HCT116 (cell line): ENCODE results near the gene AAR2. TPM values are rescaled to one million over a fixed set of nuclear protein-coding genes. Genes with fewer than 3 reads are reported as not detected.

Experiments used
- ATAC-seq: fragments of 200-7000 bp; cut with Tn5 transposase; 2 replicates; pipeline ENCODE4 v1.9.1; 2020; ENCODE audit warnings: mild to moderate bottlenecking, moderate library complexity
- BruUV-seq: library from RNA; stranded (reverse); fragments of 400-500 nt; replicated peaks from 2 replicates; lab custom pipeline; 2021; lab: Mats Ljungman, UMichigan
- CTCF ChIA-PET: fragments of 300-600 bp; sonication (Branson Sonifier 250); formaldehyde crosslinking; loops from one replicate; lab custom pipeline; 2021; ENCODE audit warnings: antibody characterized with exemption; lab: Charles Lee
- POLR2A ChIA-PET: fragments of 300-600, 350-600 bp; sonication (Branson Sonifier 250); formaldehyde crosslinking; loops from one replicate; lab custom pipeline; 2021; ENCODE audit warnings: antibody characterized with exemption; lab: Charles Lee
- RAD21 ChIA-PET, 2 experiments: fragments of 300-600 bp; sonication (Branson Sonifier 250); formaldehyde crosslinking; loops; one replicate each; lab custom pipeline; 2023; ENCODE audit warnings: low total read pairs in 2 of 2; ENCODE audit not compliant: uncharacterized antibody in 2 of 2, unreplicated experiment in 2 of 2, low non-redundant PET in 1 of 2; lab: Charles Lee
- DNase-seq: peaks from one replicate; pipeline ENCODE4 v3.0.0-alpha.2; 2010; ENCODE audit warnings: low read depth, low spot score
- H2AFZ ChIP-seq: fragments of 200-600 bp; shearing (Covaris generic), sonication (generic); 2 replicates; pipeline ENCODE4 v1.6.1; 2017; ENCODE audit warnings: low read depth, mixed run types, mixed read lengths, antibody characterized with exemption, low read length; ENCODE audit not compliant: poor library complexity, severe bottlenecking
- H3K27ac ChIP-seq: 2 replicates; pipeline ENCODE4 v1.5.1; 2012; ENCODE audit warnings: low read depth, low read length
- H3K27me3 ChIP-seq: fragments of 200-600 bp; sonication (generic); 2 replicates; pipeline ENCODE4 v1.6.1; 2016; ENCODE audit warnings: mixed run types, low read length, mixed read lengths; ENCODE audit not compliant: insufficient read depth
- H3K36me3 ChIP-seq, 2 experiments: fragments of 200-500 bp in 1 of 2; fragments of 200-600 bp in 1 of 2; sonication (Bioruptor generic) in 1 of 2; sonication (generic) in 1 of 2; 2 replicates each; pipeline versions ENCODE4 v1.5.1 to v1.6.1; 2014 to 2016; ENCODE audit warnings: low read length in 2 of 2, inconsistent platforms in 1 of 2, mixed read lengths in 1 of 2, mixed run types in 1 of 2; ENCODE audit not compliant: insufficient read depth in 2 of 2, control insufficient read depth in 1 of 2
- H3K4me1 ChIP-seq, 2 experiments: fragments of 200-600 bp in 1 of 2; sonication (generic) in 1 of 2; 2 replicates each; pipeline versions ENCODE4 v1.5.1 to v1.6.1; 2012 to 2017; ENCODE audit warnings: low read length in 2 of 2, inconsistent platforms in 1 of 2, mild to moderate bottlenecking in 1 of 2, mixed read lengths in 1 of 2, mixed run types in 1 of 2, moderate library complexity in 1 of 2; ENCODE audit not compliant: insufficient read depth in 2 of 2, control insufficient read depth in 1 of 2
- H3K4me2 ChIP-seq: fragments of 200-600 bp; sonication (generic); 2 replicates; pipeline ENCODE4 v1.6.1; 2017; ENCODE audit warnings: mixed run types, low read length, mixed read lengths
- H3K4me3 ChIP-seq, 2 experiments: fragments of 200-600 bp in 1 of 2; sonication (generic) in 1 of 2; replicated peaks in 1 of 2; 2 replicates each; pipeline ENCODE4 v1.5.1; 2011 to 2016; ENCODE audit warnings: low read length in 2 of 2, control low read depth in 1 of 2, low read depth in 1 of 2, mild to moderate bottlenecking in 1 of 2, mixed read lengths in 1 of 2, mixed run types in 1 of 2
- H3K79me2 ChIP-seq: fragments of 200-600 bp; sonication (generic); 2 replicates; pipeline ENCODE4 v1.6.1; 2017; ENCODE audit warnings: mild to moderate bottlenecking, mixed run types, low read length, moderate library complexity, mixed read lengths; ENCODE audit not compliant: insufficient read depth
- H3K9ac ChIP-seq: fragments of 200-600 bp; sonication (generic); 2 replicates; pipeline ENCODE4 v1.6.1; 2016; ENCODE audit warnings: low read length, mixed read lengths
- H3K9me2 ChIP-seq: fragments of 200-600 bp; sonication (generic), shearing (Covaris generic); 2 replicates; pipeline ENCODE4 v1.6.1; 2017; ENCODE audit warnings: mixed run types, mild to moderate bottlenecking, moderate library complexity; ENCODE audit not compliant: insufficient read depth
- H3K9me3 ChIP-seq, 2 experiments: fragments of 200-500 bp in 1 of 2; fragments of 200-600 bp in 1 of 2; sonication (Bioruptor generic) in 1 of 2; sonication (generic) in 1 of 2; 2 replicates each; pipeline ENCODE4 v1.6.1; 2014 to 2017; ENCODE audit warnings: low read length in 2 of 2, mixed read lengths in 2 of 2, inconsistent platforms in 1 of 2, low read depth in 1 of 2, mild to moderate bottlenecking in 1 of 2, mixed run types in 1 of 2, moderate library complexity in 1 of 2; ENCODE audit not compliant: control insufficient read depth in 1 of 2, insufficient read depth in 1 of 2
- H4K20me1 ChIP-seq: fragments of 200-600 bp; sonication (generic), shearing (Covaris generic); 2 replicates; pipeline ENCODE4 v1.6.1; 2017; ENCODE audit warnings: mixed run types, mild to moderate bottlenecking, moderate library complexity; ENCODE audit not compliant: insufficient read depth
- CBX3 ChIP-seq: IDR thresholded peaks from 2 replicates; pipeline ENCODE4 v1.6.1; 2012; ENCODE audit warnings: low read depth
- EGR1 ChIP-seq: IDR thresholded peaks from 2 replicates; pipeline ENCODE4 v1.6.1; 2012; ENCODE audit warnings: low read depth
- EZH2phosphoT487 ChIP-seq: fragments of 200-600 bp; IDR thresholded peaks from 2 replicates; pipeline ENCODE4 v1.6.1; 2018; ENCODE audit warnings: antibody characterized with exemption, borderline replicate concordance
- RAD21 ChIP-seq: IDR thresholded peaks from 2 replicates; pipeline ENCODE4 v1.6.1; 2012; ENCODE audit warnings: low read depth, mild to moderate bottlenecking
- SIN3A ChIP-seq: IDR thresholded peaks from 2 replicates; pipeline ENCODE4 v1.6.1; 2012; ENCODE audit warnings: low read depth
- TCF7L2 ChIP-seq: IDR thresholded peaks from 2 replicates; pipeline ENCODE4 v1.7.0; 2011; ENCODE audit warnings: borderline replicate concordance, inconsistent platforms; ENCODE audit not compliant: insufficient read depth, insufficient read length; ENCODE audit errors: extremely low read depth
- ZNF274 ChIP-seq: fragments of 200-500 bp; sonication (Bioruptor generic); IDR thresholded peaks from 2 replicates; pipeline ENCODE4 v1.6.1; 2014; ENCODE audit warnings: mild to moderate bottlenecking, low read depth, low read length, inconsistent platforms
- intact Hi-C: fragments of 100-400 bp; cut with micrococcal nuclease; formaldehyde crosslinking; loops from 2 replicates; pipeline ENCODE4 v1.10.0; 2022
- total RNA-seq: library from RNA; stranded (reverse); gene quantifications from one replicate; pipeline ENCODE4 v1.2.1, GENCODE V29; 2021; ENCODE audit not compliant: unreplicated experiment
- TF ChIP-seq, protein P1 (sequence below), 3 experiments: fragments of 200-600 bp in 1 of 3; sonication (generic) in 1 of 3; IDR thresholded peaks in 2 of 3; conservative IDR thresholded peaks in 1 of 3; 2 replicates each; pipeline ENCODE4 v1.5.1; 2012 to 2017; ENCODE audit warnings: low read depth in 2 of 3, low read length in 2 of 3, antibody characterized with exemption in 1 of 3, borderline replicate concordance in 1 of 3, control low read depth in 1 of 3, mild to moderate bottlenecking in 1 of 3, mixed read lengths in 1 of 3, mixed run types in 1 of 3, moderate library complexity in 1 of 3; ENCODE audit not compliant: insufficient read depth in 1 of 3
- TF ChIP-seq, protein P2 (sequence below): IDR thresholded peaks from 2 replicates; pipeline ENCODE4 v1.6.1; 2011; ENCODE audit warnings: mild to moderate bottlenecking, low read length, moderate library complexity; ENCODE audit not compliant: insufficient replicate concordance; ENCODE audit errors: extremely low read depth
- TF ChIP-seq, protein P3 (sequence below): IDR thresholded peaks from 2 replicates; pipeline ENCODE4 v1.6.1; 2012

AAR2 gene
- total RNA-seq, 1 experiment from 2014 or later = 23.3 TPM

DNA sequence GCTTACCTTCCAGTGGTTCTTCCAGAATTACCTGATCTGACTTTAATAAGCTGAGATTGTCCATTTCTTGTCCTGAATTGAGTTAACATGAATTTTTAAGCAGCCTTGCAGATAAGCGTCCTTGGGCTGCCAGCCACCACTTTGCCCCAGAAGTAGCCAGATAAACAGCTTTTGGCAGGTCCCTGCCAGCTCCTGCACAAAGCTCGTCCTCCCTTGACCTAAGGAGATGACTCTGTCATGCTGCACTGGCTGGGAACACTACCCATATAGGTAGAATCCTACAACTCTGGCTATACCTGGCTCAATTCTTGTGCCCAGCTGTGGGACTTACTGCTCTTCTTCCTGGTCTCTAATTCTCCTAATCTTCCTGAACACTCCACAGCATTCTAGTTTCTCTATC lies 39.6 kb upstream of the AAR2 start:
- DNase-seq (no peak), ATAC-seq (no peak)
- Histone ChIP-seq H3K79me2 (no peaks in the 10 kb centered on the region), H3K9ac (no peak overlapping the region), H3K36me3 (no peaks in the 10 kb centered on the region; a peak in 1 of 4 replicates), H3K27me3 (no peaks in the 10 kb centered on the region), H3K9me3 (no peaks in the 10 kb centered on the region), H4K20me1 (no peaks in the 10 kb centered on the region), H3K9me2 (no peaks in the 10 kb centered on the region), H3K4me3 (no peak overlapping the region), H3K4me2 (no peak overlapping the region), H3K27ac (no peak overlapping the region), H2AFZ (no peak overlapping the region), H3K4me1 (no peaks in the 10 kb centered on the region)
- no TSS peak for BruUV-seq
- intact Hi-C loops = no loop called here
- ChIA-PET POLR2A (no interaction called here), CTCF (interaction anchor here (1.1 kb wide), 1 partner anchor 202 kb away, joined by 3 read pairs; no protein-coding TSS in a partner anchor), RAD21 (no interaction called here)
- TF ChIP-seq RAD21 (no peak), CBX3 (no peak), EGR1 (no peak), SIN3A (no peak), EZH2phosphoT487 (no peak), ZNF274 (no peak), TCF7L2 (no peak)
- TF ChIP-seq, protein P1, sequence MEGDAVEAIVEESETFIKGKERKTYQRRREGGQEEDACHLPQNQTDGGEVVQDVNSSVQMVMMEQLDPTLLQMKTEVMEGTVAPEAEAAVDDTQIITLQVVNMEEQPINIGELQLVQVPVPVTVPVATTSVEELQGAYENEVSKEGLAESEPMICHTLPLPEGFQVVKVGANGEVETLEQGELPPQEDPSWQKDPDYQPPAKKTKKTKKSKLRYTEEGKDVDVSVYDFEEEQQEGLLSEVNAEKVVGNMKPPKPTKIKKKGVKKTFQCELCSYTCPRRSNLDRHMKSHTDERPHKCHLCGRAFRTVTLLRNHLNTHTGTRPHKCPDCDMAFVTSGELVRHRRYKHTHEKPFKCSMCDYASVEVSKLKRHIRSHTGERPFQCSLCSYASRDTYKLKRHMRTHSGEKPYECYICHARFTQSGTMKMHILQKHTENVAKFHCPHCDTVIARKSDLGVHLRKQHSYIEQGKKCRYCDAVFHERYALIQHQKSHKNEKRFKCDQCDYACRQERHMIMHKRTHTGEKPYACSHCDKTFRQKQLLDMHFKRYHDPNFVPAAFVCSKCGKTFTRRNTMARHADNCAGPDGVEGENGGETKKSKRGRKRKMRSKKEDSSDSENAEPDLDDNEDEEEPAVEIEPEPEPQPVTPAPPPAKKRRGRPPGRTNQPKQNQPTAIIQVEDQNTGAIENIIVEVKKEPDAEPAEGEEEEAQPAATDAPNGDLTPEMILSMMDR (IDR thresholded peaks at IDR 0.05 in 2 of 3, conservative IDR thresholded peaks at IDR 0.05 in 1 of 3; ENCODE audit: borderline replicate concordance in 1 of 3, insufficient read depth in 1 of 3, low read depth in 2 of 3, low read length in 2 of 3) = no peak
- TF ChIP-seq, protein P2, sequence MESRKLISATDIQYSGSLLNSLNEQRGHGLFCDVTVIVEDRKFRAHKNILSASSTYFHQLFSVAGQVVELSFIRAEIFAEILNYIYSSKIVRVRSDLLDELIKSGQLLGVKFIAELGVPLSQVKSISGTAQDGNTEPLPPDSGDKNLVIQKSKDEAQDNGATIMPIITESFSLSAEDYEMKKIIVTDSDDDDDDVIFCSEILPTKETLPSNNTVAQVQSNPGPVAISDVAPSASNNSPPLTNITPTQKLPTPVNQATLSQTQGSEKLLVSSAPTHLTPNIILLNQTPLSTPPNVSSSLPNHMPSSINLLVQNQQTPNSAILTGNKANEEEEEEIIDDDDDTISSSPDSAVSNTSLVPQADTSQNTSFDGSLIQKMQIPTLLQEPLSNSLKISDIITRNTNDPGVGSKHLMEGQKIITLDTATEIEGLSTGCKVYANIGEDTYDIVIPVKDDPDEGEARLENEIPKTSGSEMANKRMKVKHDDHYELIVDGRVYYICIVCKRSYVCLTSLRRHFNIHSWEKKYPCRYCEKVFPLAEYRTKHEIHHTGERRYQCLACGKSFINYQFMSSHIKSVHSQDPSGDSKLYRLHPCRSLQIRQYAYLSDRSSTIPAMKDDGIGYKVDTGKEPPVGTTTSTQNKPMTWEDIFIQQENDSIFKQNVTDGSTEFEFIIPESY = no peak
- TF ChIP-seq, protein P3, sequence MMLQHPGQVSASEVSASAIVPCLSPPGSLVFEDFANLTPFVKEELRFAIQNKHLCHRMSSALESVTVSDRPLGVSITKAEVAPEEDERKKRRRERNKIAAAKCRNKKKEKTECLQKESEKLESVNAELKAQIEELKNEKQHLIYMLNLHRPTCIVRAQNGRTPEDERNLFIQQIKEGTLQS = no peak
